GM19043 (cell line): ENCODE data around the gene UBP1.
"Not testable (repeated sequence)": the region's sequence is repeated elsewhere in the genome, so short reads cannot be mapped to it uniquely, and the experiment has no call there.

Source experiments
- ATAC-seq: cut with Tn5 transposase; IDR thresholded peaks from one replicate; pipeline ENCODE4 v1.9.1; 2021; ENCODE audit warnings: low read depth; ENCODE audit not compliant: unreplicated experiment

Gene UBP1

DNA sequence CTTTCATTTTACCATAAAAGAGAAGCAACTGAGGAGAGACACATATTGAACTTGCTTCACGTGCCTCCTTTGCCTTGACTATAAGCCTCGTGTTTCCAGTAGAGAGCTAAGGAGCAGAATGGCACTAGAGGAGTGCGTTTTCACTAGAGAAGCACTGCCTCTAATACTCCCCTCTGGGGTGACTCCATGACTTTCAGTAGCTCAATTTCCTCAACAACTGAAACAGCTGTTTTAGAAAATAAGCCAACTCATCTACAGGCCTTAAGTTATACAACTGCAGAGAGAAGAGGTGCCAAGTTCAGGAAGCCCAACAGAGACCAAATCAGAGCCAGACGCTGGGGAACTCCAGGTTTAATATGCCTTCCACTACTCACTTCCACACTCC lies 1.9 kb downstream of the UBP1 start:
- no peak for ATAC-seq

DNA sequence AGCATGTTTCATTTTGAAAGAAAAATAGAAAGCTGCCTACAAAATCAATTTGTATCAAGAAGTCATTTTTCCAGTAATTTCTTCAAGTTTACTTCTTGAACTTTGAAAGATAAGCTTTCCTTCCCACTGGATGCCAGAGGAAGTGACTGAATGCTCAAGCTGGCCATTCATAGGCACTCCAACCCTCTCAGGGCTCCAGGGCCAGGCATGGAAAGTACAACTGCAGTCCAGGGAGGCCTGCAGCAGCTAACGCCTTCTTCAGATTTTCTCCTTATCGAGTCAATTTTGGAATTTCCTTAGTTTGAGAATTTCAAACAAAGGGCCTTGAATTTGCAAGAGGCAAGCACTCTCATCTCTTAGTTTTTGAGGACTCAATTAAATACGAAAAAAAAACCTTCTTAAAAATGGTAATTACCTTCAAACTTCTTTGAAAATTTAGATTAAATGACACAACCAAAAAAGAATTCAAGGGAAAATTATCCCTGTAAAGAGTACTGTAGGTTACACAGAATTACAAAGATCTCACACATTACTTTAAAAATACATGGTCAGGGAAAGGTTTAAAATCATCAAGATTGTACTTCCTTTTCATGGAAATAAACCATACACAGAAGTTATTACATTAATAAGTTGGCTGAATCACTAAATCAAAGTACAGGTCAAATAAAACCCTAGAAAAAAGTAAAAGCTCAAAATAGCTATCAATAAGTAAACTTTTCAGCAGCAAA lies 2.5 kb downstream of the UBP1 start:
- no peak for ATAC-seq

DNA sequence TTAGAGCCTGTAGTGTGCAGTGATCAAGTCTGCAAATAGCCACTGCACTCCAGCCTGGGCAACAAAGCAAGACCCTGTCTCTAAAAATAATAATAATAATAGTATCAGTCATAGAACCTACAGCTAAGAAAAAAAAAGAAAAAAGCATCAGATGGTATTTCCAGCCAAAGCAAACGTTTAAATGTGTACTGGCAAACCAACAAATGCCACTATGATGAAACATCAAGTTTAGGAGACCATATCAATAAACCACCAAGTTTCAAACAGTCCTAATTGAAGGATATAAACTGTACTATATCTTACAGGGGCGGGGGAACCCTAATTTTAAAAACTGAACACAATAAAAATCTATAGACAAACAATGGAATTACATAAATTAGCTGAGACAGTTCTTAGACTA lies 6.4 kb downstream of the UBP1 start:
- no peak for ATAC-seq

DNA sequence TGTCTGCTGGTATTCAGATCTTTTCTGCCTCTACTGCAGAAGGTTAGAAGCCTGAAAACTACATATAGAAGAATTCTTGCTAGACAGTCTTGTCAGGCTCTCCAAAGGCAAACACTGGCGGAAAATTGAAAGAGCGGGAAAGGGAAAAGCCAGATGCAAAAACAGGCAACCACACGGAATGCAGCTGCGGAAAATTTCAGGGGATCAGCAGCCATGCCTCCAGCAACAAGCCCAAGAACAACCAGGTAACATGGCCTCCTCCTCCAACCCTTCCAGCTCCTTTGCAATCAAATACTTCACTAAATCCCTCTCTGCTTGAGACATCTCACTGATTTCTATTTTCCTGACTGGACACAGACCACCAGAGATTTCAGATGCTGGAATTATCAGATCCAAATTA lies 9.6 kb downstream of the UBP1 start:
- ATAC-seq: no peak

DNA sequence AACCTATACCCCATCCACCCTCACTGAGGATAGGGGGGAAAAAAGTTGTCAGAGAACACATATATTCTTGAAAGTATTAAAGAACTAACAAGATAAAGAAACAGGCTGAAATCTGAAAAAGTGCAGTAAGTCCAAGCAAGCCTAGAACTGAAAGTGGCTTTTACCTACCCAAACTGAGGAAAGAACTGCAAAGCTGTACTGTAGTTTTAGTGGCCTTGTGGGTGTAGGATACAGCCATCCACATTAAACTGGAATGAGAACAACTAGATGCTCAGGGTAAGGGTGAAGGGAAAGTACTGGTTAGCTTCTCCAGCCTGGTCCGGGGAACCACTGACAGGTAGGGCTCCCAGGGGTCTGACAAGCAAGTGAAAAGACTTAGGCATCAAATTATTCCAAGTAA lies 10.1 kb downstream of the UBP1 start:
- ATAC-seq: no peak

DNA sequence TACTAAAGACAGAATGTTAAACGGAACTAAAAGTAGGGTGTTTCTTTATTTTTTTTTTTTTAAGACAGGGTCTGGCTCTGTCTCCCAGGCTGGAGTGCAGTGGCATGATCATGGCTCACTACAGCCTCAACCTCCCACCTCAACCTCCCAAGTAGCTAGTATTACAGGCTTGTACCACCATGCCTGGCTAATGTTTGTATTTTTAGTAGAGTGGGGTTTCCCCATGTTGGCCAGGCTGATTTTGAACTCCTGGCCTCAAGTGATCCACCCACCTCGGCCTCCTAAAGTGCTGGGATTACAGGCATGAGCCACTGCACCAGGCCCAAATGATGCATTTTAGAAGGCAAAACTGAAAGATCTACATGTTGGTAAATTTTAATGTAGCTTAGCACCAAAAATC lies 10.9 kb downstream of the UBP1 start:
- ATAC-seq: not testable (repeated sequence)

DNA sequence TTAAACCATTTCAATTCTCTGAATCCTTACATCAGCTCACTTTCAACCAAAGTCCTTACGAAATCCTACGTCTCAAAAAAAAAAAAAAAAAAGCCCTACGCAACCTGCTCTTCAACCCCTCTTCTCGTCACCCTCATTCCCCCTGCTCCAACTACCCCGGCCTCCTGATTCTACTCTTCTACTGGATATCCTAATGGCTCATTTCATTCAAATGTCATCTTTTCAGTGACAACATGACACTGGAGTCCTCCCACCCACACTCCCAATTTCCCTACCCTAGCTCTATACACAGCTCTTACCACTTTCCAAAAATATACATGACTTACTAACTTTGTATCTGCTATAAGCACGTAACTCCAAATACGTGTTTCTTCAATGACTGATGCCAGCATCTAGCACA lies 11.5 kb downstream of the UBP1 start:
- ATAC-seq: no peak

DNA sequence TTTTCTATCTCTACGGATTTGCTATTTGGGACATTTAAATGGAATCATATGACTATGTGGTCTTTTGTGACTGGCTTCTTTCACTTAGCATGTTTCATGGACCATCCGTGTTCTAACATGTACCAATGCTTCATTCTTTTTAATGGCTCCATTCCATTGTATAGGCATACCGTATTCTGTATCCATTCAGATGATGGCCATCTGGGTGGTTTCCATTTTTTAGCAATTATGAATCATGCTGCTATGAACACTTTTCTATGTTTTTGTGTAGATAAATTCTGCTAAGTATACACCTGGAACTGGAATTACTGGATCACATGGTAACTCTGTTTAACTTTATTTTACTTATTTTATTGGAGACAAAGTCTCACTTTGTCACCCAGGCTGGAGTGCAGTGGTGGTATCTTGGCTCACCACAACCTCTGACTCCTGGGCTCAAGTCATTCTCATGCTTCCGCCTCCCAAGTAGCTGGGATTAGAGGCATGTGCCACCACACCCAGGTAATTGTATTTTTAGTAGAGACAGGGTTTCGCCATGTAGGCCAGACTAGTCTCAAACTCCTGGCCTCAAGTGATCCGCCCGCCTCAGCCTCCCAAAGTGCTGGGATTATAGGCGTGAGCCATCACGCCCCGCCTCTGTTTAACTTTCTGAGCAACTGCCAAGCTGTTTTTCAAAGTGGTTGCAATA lies 13.4 kb downstream of the UBP1 start:
- no peak for ATAC-seq

DNA sequence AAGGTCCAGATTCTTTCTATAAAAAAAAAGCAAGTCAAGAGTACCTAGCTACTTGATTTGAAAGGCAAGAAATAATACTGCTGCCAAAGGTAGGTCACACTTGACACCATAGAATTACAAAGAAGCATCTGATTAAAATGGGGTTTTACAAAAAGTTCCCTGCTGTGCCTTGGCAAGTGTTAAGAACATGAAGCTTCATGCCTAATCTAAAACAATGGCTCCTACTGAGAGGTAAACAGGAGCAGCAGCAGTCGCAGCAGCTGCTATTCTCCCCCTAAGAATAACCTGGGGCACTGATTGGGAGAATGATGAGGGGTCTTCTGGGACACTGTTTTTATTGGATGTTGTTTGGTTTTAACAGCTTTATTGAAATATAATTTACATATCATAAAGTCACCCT lies 14.1 kb downstream of the UBP1 start:
- ATAC-seq: no peak

DNA sequence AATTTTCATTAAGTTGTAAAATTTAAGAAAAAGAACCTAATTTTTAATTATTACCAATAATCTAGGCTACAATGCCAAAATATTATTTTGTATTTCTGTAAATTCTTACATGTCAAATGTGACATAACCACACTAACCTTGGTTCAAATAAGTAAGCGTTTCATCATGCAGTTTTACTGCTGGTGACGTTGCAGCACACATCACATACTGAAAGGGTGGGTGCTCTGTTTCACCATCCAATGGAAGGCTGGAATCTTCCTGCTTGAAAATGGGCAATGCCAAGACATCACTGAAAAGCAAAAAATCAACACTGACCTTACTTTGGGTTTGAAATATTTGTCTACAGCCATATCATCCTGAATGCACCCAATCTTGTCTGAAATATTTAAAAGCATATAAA lies 14.8 kb downstream of the UBP1 start:
- no peak for ATAC-seq

DNA sequence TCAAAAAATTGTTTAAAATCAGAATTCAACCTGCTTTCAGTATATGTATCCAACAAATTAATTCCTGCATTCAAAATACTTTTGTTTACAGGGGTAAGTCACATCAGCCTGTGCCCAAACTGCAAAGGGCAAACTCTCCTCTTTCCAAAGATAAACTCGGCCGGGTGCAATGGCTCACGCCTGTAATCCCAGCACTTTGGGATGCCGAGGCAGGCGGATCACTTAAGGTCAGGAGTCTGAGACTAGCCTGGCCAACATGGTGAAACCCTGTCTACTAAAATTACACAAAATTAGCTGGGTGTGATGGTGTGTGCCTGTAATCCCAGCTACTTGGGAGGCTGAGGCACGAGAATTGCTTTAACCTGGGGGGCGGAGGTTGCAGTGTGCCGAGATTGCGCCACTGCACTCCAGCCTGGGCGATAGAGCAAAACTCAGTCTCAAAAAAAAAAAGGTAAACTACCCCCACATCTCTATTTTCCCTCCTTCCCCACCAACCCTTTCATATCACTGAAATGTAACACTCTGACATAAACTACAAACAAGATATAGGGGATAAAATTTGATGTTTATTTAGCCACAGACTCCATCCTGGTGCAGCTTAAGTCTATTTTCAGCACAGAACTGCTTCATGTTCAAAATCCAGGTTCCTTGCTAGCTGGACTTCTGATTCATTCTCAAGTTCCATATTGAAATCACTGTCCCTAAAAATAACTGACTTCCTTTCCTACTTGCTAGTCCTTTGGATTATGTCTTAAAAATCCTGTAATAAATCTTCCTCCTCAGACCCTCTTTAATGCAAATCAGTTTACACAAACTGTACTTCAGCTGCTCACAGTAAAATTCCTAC lies 15.4 kb downstream of the UBP1 start:
- ATAC-seq: no peak

DNA sequence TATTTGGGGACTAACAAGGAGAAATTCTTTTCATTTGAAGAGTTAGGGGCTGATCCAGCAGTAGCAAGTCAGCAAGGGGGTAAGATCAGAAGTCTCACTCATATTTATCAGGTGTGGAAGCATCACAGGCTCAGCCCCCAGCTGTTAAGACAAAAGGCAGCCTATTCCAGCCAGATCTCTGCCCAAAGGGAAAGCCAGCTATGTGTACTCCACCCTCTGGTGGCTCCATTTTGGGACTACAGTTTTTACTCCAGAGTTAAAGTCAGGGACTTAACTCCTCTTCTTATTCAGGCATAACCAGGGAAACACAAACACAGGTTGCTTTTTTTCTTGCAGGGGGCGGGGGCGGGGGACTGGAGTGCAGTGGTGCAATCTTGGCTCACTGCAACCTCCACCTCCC lies 19.2 kb downstream of the UBP1 start:
- ATAC-seq: no peak

DNA sequence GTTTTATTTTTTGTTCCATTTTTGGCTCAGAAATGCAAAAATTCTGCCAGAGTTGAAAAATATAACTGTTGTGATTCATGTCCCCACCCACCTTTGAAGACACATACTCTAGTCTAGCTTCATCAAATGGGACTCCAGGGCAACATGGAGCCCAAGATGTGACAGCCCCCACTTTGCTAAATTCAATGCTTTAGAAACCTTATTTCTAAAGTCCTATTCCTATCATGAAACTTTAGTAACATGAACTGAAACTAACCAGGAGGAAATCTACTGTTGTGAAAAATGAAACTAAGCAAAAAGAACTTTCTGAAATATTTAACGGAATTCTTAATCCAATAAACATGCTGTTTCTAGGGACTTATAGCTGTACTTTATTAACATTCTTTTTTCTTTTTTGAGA lies 20.3 kb downstream of the UBP1 start:
- ATAC-seq: no peak

DNA sequence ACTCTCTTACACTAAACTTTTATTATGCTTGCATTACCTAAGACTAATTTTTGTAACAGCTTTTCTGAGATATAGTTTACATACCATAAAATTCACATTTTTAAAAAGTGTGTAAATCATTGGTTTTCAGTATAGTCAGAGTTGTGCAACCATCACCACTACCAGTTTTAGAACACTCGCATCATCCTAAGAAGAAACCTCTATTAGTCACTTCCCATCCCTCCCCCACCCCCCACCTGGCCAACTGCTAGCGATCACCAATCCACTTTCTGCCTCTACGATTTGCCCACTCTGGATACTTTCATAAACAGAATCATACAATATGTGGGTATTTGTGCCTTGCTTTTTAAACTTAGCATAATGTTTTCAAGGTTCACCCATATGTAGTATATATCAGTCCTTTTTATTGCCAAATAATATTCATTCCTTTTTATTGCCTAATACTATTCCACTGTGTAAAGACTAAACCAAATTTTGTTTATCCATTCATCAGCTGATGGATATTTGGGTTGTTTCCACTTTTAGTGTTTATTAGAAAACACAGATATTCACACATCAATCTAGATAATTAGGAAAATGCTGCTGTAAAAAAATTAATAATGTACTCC lies 23.0 kb downstream of the UBP1 start:
- ATAC-seq: no peak

DNA sequence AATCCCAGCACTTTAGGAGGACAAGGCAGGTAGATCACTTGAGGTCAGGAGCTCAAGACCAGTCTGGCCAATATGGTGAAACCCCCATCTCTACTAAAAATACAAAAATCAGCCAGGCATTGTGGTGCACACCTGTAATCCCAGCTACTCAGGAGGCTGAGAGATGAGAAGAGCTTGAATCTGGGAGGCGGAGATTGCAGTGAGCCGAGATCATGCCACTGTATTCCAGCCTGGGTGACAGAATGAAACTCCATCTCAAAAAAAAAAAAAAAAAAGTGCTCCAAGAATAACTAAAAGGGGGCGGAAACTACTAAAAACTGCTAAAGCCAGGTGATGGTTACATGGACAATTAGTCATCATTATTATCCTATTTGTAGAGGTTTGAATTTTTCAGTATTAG lies 29.4 kb downstream of the UBP1 start:
- ATAC-seq: not testable (repeated sequence)

DNA sequence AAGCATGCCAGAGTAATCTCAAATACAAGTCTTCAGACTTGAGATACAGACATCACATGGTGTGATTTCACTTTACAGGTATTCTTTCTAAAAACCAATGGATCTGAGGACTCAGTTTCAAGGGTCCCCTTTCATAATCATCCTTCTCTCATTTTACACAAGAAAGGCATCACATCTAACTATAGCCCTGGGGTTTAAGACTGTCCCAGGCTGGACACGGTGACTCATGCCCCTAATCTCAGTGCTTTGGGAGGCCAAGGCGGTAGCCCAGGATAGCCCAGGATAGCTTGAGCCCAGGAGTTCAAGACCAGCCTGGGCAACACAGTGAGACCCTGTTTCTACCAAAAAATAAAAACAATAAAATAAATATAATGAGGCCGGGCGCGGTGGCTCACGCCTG lies 36.4 kb downstream of the UBP1 start:
- ATAC-seq: no peak

DNA sequence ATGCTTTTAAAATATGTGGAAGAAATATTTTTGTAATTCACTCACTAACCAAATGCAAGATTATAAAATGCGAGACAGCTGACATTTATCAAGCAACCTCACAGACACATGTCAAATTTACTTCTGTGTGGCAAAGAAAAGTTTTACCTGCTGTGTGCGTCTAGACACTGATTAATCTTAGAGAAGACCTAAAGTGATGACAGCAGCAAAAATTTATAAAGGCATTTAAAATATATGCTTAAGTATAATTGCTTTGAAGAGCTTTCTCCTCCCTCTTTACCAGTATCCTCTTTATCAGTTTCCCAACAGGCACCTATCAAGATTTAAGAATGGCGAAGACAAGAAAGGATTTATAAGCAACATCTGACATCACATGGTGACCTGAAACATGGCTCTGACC lies 37.3 kb downstream of the UBP1 start:
- ATAC-seq: no peak

DNA sequence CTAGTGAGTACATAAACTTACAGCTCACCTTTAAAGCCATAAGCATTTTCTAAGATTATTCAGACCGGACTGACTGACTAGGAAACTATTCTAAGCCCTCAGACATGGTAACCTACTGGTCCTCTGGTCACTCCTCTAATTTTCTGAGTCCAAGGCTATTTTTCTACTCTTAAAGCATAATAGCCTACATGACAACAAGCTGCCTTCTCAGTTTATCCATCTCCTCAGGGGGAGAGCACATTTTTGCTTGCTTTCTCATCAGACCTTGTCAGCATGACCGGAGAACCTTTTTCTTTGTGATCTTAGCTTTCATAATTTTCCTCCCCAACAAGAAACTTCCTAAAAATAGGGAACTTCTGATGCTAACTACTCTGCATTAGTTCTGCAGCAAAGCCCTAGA lies 38.4 kb downstream of the UBP1 start:
- ATAC-seq: no peak

DNA sequence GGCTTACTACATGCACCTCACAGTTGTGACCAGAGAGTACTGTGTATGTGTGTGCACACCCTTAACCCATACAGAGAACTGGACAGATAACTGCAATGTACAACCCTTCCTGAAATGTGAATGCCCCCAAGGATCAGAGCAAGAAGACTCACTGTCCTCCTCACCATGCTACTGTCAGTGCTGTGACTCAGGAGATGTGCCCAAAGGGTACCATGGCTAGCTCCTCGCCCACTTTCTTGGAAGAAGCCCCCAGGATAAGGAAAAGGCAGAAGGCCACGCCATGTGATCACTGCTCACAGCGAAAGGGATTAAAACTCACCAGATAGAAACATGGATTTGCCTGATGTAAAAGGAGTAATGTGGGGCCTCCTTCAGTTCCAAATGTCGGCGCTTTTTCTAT lies 41.8 kb downstream of the UBP1 start:
- ATAC-seq: no peak

DNA sequence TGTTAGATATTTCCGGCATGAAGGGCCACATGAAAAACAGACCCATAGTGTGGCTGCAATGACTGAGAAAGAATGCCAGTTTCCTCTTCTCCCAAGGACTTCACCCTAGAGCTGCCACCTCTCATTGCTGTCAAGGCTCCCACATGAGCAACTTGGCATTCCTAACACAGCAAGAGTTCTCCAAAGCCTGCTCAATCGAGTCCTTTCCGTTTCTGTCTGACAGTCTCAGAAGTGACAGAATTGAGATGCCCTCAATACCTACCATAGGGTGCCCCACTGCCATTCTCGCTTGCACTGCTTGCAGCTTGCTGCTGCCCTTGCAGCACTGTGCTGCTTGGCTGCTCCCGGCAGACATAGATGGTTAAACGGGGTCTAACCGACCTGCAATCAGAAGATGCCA lies 44.3 kb downstream of the UBP1 start:
- no peak for ATAC-seq

DNA sequence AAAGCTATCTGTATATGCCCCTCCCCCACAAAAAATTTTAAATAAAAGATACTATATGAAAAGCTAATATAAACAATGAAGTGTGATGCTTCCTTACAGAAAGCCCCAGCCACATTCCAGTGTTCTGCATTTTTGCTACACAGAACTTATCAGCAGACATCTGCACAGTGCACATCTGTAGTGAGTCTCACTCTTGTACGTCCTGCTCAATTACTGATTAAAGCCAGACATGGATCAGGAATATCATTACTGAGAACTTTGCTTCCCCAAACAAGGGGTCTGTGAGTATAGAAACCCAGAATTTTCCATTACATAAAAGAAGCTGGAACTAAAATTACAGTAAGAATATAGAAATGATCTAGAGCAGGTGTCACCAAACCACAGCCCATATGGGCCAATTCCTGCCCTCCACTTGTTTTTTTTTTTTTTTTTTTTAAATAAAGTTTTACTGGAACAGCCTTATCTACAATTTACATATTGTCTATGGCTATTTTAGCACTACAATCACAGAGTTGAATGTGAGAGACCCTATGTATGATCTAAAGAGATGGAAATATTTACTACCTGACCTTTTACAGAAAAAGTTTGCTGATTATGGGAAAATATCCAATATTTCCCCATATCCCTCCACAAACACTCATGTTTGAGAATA lies 45.7 kb downstream of the UBP1 start:
- ATAC-seq: no peak
